Mesenteric fat pad (tissue), 1 donor: ENCODE measurements around the gene KLHDC8A. TPM values are rescaled to one million over a fixed set of nuclear protein-coding genes. Genes with fewer than 3 reads are reported as not detected.
"Not testable (repeated sequence)": the region's sequence is repeated elsewhere in the genome, so short reads cannot be mapped to it uniquely, and the experiment has no call there.

Experiments used
- DNase-seq: peaks from one replicate; pipeline ENCODE4 v3.0.0-alpha.2; 2020; ENCODE audit warnings: low spot score
- total RNA-seq: library from RNA; stranded (reverse); fragmentation: NEBNext Ultra II Directional; extraction: Animal tissue kit (Norgen Biotek cat#: 25700); gene quantifications from one replicate; pipeline ENCODE4 v1.2.1, GENCODE V29; 2021
- donor health status: DM: yes; HTN: yes; CAD: no.

The KLHDC8A gene
- total RNA-seq, 1 donor from 2014 or later: not detected

DNA sequence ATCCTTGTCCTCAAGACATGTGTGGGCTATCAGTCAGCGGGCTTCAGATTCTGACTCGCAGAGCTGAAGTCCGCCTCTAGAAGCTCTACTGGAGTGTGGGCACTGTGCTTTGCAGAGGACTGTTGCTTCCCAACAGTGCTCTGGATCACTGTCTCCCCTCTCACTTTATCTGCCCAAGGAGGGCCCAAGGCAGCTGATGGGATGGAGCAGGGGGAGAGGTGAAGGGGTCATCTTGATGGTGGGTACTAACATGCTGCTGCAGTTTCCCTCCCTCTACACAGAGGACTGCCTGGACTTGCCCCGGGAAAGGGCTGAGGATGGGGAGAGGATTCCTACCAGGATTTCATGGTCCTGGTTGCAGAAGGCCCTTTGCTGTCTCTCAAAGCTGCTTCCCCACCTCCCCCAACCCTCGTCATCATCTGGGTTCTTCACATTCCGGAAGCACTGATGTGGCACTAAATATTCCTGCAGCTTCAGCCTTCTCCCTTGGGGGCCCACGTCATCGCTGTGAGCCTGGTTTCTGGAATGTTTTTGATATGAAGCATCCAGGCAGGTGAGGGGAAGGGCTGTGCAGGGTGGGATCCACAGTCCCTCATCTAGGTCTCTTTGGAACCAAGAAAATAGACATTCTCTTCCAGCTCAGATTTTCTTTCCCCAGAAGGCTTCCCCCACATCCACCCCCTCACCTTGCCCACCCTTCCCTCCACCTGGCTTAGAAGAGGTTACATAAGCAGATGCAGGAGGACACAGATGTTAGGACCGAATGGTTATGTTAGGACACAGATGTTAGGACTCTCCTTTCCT lies 58.3 kb downstream of the KLHDC8A start:
- no peak for DNase-seq

GRCh38 chr1:205297546-205298177 lies 59.1 kb downstream of the KLHDC8A start:
- not testable (repeated sequence) for DNase-seq

DNA sequence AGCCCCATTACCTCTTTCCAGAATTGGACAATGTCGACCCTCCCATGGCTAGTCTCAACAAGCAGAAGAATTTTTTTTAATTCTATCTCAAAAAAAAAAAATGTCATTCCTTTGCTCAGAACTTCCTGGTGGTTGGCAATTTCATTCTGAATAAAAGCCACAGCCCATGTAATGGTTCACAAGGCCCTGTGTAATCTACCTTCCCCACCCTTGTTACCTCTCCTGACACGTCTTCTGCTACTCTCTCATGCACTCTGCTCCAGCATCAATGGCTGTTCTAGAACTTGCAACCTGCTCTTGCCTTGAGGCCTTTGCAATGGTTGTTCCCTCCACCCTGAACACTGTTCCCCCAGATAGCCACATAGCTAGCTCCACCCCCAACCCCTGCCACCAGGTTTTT lies 60.6 kb downstream of the KLHDC8A start:
- DNase-seq: no peak

- DNase-seq: no peak
These were observed 61.8 kb downstream of the KLHDC8A start for GRCh38 chr1:205294934-205295333.

DNA sequence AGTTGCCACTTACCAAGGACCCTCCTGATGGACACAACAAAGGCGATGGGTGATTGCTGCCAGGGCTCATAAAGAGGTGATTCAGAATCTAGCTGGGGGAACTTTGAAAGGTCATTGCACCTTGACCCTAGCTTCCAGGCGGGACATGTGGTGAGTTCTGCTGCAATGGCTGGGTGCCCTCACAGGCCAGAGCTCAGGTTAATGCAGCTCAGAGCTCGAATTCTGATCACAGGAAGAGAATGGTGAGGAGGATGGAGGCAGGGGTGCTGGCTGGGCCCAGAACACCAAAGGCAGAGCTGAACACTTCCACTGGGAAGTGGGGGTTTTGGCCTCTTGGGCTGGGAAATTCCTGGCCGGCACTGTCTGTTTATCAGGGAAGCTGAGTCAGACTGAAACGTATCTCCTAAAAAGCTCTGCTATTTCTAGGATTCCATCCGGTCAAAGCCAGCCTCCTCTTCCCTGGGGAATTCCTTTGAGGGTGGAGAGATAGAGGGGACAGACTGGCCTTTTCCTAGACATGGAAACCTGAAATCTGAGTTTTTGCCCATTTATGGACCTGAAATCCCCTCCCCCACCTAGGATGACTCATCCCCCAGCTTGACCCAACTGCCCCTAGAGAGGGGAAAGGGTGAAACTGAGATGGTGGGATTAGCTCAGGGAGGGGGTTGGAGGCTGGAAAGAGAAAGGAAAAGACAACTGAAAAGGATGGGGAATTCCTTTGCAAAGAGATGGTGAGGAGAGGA lies 62.4 kb downstream of the KLHDC8A start:
- no peak for DNase-seq

- DNase-seq: no peak
These were observed 63.2 kb downstream of the KLHDC8A start for GRCh38 chr1:205293350-205294074.

GRCh38 chr1:205291596-205291995 lies 65.1 kb downstream of the KLHDC8A start:
- no peak for DNase-seq

- DNase-seq: no peak
These were observed 68.8 kb downstream of the KLHDC8A start for GRCh38 chr1:205287767-205288559.

GRCh38 chr1:205287076-205287475 lies 69.6 kb downstream of the KLHDC8A start:
- no peak for DNase-seq

DNA sequence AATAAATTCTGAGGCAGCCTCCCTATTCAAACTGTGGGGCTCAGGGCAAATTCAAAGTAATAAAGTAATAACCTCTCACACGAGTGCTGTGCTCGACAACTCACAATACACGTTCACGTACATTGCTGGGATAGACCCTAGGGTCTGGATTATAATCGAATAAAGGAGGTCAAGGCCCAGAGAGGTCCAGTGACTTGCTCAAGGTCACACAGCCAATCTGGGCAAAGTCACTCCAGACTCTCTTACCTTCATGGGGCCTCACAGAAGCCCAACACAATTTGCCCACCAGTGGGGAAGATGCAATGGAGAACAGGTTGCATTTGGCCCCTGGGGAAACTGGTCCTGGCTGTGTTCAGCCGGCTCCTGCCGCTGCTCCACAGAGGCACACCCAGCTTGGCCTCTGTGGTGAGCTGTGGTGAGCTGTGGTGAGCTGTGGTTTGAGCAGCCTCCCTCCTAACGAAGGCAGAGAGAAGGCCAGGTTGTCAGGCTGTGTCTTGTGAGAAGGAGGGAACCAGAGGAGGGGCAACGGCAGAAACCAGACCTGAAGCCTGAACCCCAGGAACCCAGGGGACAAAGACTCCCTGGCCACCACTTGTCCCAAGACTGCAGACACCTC lies 70.3 kb downstream of the KLHDC8A start:
- no peak for DNase-seq

Other genes starting within 250 kb of the KLHDC8A start
- gene RBBP5, start 234.9 kb downstream of the KLHDC8A start, total RNA-seq: 9.8 TPM
- gene DSTYK, start 145.2 kb downstream of the KLHDC8A start, total RNA-seq: 8.5 TPM
- 1.1 TPM for gene TMCC2, start 129.0 kb downstream of the KLHDC8A start, total RNA-seq
- gene NUAK2, start 35.2 kb downstream of the KLHDC8A start, total RNA-seq: 1.6 TPM
- not detected for gene LEMD1, start 65.1 kb upstream of the KLHDC8A start, total RNA-seq
- not detected for gene BLACAT1, start 99.1 kb upstream of the KLHDC8A start, total RNA-seq
- gene CDK18, start 147.7 kb upstream of the KLHDC8A start, total RNA-seq: 4.0 TPM